GM12878 (cell line): Measurements from ENCODE around the gene TRABD2B.

Experiments used
- BACH1 ChIP-seq: fragments of 450-650 bp; IDR thresholded peaks from 2 replicates; pipeline ENCODE4 v1.6.1; 2017; ENCODE audit warnings: mild to moderate bottlenecking, borderline replicate concordance
- BRCA1 ChIP-seq: IDR thresholded peaks from 2 replicates; pipeline ENCODE4 v1.6.1; 2011; ENCODE audit warnings: low read depth, low read length, improper control_type of control experiment
- CTCF ChIP-seq, 3 experiments: IDR thresholded peaks in 2 of 3; conservative IDR thresholded peaks in 1 of 3; 2 replicates each; pipeline ENCODE4 v1.5.1; 2011; ENCODE audit warnings: low read depth in 3 of 3, low read length in 3 of 3, mild to moderate bottlenecking in 3 of 3, control low read depth in 2 of 3, moderate library complexity in 2 of 3, inconsistent platforms in 1 of 3, mixed read lengths in 1 of 3; ENCODE audit not compliant: control insufficient read depth in 2 of 3, insufficient read depth in 1 of 3; ENCODE audit errors: extremely low read depth in 1 of 3
- GABPA ChIP-seq: IDR thresholded peaks from 2 replicates; pipeline ENCODE4 v1.6.1; 2014; ENCODE audit warnings: antibody characterized with exemption, low read depth, mild to moderate bottlenecking, inconsistent platforms
- IKZF2 ChIP-seq, 2 experiments: fragments of 450-650 bp; IDR thresholded peaks; 2 replicates each; pipeline ENCODE4 v1.6.1; 2017; ENCODE audit warnings: mild to moderate bottlenecking in 2 of 2, moderate library complexity in 2 of 2
- JUNB ChIP-seq: IDR thresholded peaks from 2 replicates; pipeline ENCODE4 v1.6.1; 2016; ENCODE audit warnings: antibody characterized with exemption, mild to moderate bottlenecking
- MAX ChIP-seq: IDR thresholded peaks from 2 replicates; pipeline ENCODE4 v1.6.1; 2012; ENCODE audit warnings: low read depth, low read length, improper control_type of control experiment
- POLR2AphosphoS5 ChIP-seq: IDR thresholded peaks from 2 replicates; pipeline ENCODE4 v1.6.1; 2011; ENCODE audit warnings: mild to moderate bottlenecking, low read length, inconsistent platforms
- RCOR1 ChIP-seq: conservative IDR thresholded peaks from 2 replicates; pipeline ENCODE4 v1.6.1; 2012; ENCODE audit warnings: low read depth, low read length, improper control_type of control experiment
- SIX5 ChIP-seq: IDR thresholded peaks from 2 replicates; pipeline ENCODE4 v1.6.1; 2011; ENCODE audit warnings: mild to moderate bottlenecking, low read depth, low read length, moderate library complexity; ENCODE audit not compliant: severe bottlenecking
- SMC3 ChIP-seq: IDR thresholded peaks from 2 replicates; pipeline ENCODE4 v1.6.1; 2011; ENCODE audit warnings: low read length, improper control_type of control experiment, borderline replicate concordance
- YY1 ChIP-seq: IDR thresholded peaks from 2 replicates; pipeline ENCODE4 v1.6.1; 2011; ENCODE audit warnings: low read depth, mild to moderate bottlenecking, low read length
- TF ChIP-seq, protein P1 (sequence below): IDR thresholded peaks from 2 replicates; pipeline ENCODE4 v1.6.1; 2012; ENCODE audit warnings: low read length, inconsistent platforms

DNA sequence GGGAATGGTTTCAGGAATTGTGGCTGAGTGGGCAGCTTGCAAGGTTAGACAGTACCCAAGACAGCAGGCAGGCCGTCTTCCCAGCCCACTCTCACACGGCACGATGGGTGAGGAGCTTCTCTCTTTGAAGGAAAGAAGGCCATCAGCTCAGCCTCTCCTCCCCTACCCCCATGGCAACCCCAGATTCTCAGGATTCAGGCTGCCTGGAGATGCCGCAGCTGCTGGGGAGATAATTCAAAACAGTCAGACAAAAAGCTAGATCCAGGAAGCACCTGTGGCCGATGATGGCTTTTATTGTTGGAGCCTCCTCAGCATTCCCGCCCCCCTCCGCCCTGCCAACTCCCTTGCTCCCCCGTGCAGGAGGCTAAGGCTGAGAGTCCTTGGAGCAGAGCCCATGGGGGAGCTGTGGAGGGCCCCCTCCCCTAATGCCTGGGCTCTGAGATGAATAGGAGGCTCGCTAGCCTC, 220.5 kb downstream of the TRABD2B start:
- TF ChIP-seq, protein P1, sequence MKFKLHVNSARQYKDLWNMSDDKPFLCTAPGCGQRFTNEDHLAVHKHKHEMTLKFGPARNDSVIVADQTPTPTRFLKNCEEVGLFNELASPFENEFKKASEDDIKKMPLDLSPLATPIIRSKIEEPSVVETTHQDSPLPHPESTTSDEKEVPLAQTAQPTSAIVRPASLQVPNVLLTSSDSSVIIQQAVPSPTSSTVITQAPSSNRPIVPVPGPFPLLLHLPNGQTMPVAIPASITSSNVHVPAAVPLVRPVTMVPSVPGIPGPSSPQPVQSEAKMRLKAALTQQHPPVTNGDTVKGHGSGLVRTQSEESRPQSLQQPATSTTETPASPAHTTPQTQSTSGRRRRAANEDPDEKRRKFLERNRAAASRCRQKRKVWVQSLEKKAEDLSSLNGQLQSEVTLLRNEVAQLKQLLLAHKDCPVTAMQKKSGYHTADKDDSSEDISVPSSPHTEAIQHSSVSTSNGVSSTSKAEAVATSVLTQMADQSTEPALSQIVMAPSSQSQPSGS: no peak
- TF ChIP-seq CTCF (IDR thresholded peaks at IDR 0.05 in 2 of 3, conservative IDR thresholded peaks at IDR 0.05 in 1 of 3; ENCODE audit: control insufficient read depth in 2 of 3, extremely low read depth in 1 of 3, insufficient read depth in 1 of 3, low read depth in 3 of 3, low read length in 3 of 3): no peak
- TF ChIP-seq BACH1: no peak
- TF ChIP-seq JUNB: no peak
- no peak for TF ChIP-seq SIX5
- no peak for TF ChIP-seq SMC3
- TF ChIP-seq BRCA1: no peak
- TF ChIP-seq POLR2AphosphoS5: no peak
- TF ChIP-seq MAX: no peak
- no peak for TF ChIP-seq IKZF2 (IDR thresholded peaks at IDR 0.05)
- no peak for TF ChIP-seq YY1
- no peak for TF ChIP-seq RCOR1
- no peak for TF ChIP-seq GABPA
